Measurements from ENCODE around the gene ANO1.
"Not testable (repeated sequence)": the region's sequence is repeated elsewhere in the genome, so short reads cannot be mapped to it uniquely, and the experiment has no call there.

Gene ANO1

DNA sequence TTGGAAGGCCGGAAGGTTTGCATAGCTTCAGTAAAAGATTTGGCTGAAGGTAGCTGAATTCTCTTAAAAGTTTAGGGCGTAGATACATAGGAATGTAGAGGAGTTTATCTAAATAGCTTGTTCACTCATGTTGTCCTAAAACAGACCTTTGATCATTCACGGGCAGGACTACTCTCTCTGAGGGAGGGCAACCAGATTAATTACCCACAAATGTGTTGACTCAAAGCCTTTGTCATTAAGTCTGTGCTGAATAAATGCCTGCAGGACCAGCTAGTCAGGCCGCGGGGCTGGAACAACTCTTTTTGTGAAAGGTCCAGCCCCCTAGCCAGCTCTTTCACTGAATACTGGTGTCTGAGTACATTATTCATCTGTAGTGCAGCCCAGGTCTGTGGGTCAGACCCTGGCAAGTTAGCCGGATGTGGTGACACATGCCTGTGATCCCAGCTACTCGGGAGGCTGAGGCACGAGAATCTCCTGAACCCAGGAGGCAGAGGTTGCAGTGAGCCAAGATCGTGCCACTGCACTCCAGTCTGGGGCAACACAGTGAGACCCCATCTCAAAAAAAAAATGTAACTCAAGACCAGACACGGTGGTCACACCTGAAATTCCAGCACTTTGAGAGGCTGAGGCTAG, 122.2 kb downstream of the ANO1 start:
- DNase-seq, result no peak

DNA sequence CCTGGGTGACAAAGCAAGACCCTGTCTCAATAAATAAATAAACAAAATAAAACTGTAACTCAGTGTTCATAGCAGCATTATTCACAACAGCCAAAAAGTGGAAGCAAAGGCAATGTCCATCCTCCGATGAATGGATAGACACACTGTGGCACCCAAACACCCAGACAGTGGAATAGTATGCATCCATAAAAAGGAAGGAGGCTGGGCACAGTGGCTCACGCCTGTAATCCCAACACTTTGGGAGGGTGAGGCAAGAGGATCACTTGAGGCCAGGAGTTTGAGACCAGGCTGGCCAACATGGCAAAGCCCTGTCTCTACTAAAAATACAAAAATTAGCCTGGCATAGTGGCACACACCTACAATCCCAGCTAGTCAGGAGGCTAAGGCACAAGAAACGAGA, 122.9 kb downstream of the ANO1 start:
- not testable (repeated sequence) for DNase-seq

DNA sequence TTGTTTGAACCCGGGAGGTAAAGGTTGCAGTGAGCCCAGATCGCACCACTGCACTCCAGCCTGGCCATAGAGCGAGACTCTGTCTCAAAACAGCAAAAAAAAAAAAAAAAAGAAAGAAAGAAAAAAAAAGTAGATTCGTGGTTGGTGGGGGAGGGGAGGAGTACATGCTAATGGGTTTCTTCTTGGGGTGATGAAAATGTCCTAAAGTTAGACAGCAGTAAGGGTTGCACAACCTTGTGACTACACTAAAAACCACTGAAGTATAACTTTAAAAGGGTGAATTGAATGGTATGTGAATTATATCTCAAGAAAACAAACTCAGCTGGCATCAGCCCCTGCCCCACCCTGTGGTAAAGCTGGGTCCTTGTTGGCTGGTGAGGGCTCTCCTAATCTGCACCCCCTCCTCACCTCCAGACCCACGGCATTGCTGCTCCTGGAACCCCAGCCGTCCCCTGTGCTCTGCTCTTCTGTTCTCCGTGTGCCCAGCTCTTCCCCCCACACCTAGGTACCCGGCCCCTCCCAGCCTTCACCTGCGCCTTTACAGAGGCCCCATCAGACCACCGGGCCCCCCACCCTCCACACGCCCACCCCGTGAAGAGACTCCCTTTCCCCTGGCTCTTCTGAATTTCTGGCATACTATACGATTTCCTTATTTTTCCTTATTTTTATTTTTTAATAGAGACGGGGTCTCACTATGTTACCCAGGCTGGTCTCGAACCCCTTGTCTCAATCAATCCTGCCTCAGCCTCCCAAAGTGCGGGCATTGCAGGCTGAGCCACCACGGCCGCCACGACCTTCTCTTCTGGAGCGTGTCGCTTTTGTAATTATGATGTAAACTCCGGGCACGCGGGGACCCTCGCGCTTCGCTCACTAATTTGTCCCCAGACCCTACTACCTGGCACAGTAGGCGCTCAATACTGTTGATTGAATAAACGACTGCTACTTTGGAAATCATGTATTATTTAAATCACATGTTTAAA, 124.1 kb downstream of the ANO1 start:
- DNase-seq, result no peak

DNA sequence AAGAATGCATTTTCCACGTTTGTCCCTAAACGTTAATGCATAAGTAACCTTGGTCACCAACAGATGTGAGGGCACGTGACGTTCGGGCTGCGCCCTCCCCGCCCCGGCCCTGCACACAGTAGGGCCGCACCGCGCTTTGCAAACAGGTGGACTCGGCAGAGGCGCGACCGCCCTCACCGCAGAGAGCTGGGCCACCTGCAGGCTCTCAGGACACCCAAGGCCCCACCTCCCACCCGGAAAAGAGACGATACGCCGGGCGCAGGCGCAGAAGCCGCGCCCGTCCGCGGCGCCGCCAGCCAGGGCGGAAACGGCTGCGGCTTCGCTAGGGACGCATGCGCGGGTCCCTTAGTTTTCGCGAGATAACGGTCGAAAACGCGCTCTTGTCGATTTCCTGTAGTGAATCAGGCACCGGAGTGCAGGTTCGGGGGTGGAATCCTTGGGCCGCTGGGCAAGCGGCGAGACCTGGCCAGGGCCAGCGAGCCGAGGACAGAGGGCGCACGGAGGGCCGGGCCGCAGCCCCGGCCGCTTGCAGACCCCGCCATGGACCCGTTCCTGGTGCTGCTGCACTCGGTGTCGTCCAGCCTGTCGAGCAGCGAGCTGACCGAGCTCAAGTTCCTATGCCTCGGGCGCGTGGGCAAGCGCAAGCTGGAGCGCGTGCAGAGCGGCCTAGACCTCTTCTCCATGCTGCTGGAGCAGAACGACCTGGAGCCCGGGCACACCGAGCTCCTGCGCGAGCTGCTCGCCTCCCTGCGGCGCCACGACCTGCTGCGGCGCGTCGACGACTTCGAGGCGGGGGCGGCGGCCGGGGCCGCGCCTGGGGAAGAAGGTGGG, 125.0 kb downstream of the ANO1 start, which contains the start of gene FADD:
TSS of gene FADD (plus strand) at position 377 of the 831 bp plus-strand sequence. CDS start at position 541, 164 bp downstream.
- DNase-seq, result peak; percentile 92

DNA sequence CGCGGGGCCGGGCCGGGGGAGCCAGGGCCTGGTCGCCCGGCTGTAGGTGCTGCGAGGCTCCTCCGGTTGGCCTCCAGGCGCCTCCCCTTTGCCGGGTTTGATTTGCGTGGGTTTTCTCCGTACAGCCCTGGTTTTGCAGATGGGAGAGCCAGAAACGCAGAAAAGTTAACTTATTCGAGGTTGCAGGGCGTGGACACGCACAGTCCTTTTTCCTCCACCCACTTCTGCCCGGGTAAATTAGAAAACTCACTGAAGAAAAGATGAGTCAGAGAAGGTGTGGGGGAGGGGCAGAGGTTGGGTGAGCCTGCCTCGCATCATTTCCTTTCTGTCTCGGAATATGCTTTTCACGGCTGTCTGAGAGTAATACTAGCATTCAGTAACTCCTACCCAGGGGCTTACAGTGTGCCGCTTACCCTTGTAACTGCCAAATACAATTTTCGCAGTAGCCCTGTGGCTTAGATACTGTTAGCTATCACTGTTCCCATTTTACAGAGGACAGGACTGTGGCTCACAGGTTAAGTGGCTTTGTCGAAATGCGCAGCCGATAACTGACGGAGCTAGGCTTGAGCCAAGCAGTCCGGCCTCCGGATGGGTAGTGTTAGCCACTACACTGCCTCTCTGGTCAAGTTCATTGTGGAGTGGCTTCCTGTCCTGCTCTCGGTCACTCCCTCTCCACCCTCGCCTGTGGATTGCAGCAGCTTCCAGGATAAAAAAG, 125.8 kb downstream of the ANO1 start:
- DNase-seq, result no peak

DNA sequence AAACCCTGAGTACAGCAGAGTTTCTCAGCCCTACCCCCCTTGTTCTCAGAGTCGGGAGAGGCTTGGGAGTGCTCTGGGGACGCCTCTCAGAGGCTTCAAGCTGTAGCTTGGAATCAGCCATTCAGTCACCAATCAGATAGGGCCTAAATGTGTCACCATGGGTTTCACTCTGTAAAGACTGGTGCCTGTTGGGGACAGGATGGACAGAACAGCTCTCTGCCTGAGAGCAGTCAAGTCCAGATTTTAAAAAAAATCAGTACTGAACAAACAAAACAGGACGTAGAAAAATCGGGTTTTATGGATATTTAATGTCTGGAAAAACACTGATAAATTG, 126.3 kb downstream of the ANO1 start:
- no peak for DNase-seq

DNA sequence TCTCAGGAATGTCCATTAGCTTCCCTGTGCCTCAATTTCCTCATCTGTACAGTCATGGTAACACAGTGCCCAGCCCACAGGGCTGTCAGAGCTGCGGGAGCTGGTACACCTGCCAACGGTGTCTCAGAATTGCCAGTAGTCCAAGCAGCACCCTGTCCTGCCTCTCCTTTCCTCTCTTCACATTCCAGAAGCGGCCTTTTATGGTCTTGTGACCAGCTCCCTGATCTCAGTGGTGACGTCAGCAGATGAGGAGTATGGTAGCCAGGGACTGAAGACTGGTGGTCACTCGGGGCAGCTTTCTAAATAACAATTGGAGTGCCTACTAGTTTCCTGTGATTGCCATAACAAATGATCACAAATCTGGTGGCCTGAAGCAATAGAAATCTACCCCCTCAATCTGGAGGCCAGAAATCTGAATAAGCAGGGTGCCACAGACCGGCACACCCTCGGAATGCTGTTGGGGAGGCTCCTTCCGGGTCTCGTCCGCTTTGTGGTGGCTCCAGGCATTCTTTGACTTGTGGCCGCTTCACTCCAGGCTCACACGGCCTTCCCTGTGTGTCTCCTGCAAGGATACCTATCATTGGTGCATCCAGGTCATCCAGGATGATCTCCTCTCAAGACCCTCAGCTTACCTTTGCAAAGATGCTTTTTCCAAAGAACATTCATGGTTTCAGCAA, 127.1 kb downstream of the ANO1 start:
- DNase-seq, result no peak

DNA sequence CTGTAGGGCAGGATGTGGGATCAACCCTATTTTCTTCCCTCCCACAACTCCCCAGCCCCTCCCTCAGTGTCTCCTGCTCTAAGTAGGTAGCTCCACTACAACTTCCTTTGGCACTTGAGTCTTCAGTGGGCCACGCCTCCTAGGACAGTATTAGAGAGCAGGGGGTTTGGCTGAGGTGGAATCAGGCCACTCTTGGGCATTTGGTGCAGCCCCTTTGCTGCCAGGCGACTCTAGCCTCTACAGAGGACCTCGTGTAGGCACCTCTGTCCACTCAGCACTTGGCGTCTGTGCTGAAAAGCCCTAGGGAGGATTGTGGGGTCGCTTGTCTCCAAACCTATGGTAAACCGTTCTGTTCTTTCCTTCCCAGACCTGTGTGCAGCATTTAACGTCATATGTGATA, 127.6 kb downstream of the ANO1 start:
- DNase-seq, result no peak

DNA sequence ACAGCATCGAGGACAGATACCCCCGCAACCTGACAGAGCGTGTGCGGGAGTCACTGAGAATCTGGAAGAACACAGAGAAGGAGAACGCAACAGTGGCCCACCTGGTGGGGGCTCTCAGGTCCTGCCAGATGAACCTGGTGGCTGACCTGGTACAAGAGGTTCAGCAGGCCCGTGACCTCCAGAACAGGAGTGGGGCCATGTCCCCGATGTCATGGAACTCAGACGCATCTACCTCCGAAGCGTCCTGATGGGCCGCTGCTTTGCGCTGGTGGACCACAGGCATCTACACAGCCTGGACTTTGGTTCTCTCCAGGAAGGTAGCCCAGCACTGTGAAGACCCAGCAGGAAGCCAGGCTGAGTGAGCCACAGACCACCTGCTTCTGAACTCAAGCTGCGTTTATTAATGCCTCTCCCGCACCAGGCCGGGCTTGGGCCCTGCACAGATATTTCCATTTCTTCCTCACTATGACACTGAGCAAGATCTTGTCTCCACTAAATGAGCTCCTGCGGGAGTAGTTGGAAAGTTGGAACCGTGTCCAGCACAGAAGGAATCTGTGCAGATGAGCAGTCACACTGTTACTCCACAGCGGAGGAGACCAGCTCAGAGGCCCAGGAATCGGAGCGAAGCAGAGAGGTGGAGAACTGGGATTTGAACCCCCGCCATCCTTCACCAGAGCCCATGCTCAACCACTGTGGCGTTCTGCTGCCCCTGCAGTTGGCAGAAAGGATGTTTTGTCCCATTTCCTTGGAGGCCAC, 128.3 kb downstream of the ANO1 start:
- DNase-seq, result no peak

DNA sequence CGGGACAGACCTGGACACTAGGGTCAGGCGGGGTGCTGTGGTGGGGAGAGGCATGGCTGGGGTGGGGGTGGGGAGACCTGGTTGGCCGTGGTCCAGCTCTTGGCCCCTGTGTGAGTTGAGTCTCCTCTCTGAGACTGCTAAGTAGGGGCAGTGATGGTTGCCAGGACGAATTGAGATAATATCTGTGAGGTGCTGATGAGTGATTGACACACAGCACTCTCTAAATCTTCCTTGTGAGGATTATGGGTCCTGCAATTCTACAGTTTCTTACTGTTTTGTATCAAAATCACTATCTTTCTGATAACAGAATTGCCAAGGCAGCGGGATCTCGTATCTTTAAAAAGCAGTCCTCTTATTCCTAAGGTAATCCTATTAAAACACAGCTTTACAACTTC, 128.9 kb downstream of the ANO1 start:
- DNase-seq, result no peak

DNA sequence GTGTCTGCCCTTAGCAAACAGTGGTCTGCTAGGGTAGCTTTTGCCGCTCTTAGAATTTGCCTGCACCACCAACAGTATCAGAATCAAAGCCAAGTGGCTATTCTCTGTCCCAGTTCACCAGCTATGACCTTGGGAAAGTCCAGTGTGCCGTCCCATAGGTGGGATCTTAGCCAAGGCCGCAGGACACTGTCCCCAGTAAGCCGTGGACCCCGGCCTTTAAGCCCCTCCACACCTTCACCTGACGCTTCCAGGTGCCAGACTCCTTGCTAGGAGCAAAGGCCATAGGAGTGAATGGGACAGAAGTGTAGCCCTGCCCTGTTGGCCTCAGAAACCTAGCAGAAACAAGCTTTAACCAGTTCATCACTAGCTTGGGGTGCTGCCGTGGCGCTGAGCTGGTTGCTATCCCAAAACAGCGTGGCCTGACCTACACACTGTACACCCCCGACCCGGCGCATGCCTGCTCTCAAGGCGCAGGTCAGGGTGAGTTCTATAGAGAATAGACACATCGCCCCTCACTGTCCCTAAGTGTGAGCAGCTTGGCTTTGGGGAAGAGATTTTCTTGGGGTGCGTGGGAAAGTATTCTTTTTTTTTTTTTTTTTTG, 129.5 kb downstream of the ANO1 start:
- no peak for DNase-seq

DNA sequence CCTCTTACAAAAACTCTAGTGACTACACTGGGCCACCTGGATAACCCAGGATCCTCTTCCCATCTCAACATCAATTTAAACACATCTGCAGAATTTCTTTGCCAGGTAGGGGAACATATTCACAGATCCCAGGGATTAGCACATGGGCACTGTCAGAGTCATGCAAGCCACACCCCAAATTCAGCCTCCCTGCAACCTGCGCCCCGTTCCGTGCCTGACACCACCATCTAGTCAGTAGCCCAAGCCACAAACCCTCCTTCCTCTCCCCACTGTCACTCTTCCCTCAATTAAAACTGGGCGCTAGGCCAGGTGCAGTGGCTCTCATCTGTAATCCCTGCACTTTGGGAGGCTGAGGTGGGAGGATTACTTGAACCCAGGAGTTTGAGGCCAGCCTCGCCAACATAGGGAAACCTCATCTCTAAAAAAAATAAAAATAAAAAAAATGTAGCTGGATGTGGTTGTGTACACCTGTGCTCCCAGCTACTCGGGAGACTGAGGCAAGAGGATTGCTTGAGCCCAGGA, 131.3 kb downstream of the ANO1 start:
- DNase-seq, result no peak

DNA sequence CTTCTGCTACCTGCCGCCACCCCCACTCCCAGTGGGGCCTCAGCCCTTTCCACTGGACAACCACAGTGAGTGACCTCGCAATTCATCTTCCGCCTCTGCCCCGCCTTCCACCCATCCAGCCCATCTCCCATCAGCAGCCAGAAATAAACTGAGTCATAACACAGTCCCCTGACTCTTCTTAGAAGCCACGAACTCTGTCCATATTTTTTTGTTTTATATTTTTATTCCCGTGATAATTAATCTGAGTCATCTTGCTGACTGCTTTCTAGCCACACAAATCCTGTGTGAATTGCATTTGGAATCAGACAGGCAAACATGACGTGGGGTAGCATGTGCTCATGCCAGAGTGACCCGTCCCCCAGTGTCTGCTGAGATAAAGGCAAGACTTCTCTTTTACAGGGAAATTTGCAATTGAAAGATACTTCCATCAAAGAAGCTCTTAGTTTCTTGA, 132.0 kb downstream of the ANO1 start:
- no peak for DNase-seq

DNA sequence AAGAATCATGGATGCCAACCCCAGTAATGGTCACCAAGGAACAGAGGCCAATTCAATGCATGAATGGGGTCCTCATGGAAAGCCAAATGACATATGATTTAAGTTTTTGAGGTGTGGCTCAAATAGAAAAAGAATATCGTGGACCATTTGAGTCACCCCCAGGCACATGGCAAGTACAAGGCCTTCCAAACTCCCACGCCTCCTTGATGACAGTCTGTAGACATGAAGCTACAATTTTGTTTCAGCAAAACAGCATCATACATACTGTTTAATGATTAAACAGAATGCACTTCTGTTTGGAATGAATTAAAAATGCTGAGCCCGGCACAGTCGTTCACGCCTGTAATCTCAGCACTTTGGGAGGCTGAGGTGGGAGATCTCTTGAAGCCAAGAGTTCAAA, 132.4 kb downstream of the ANO1 start:
- no peak for DNase-seq

DNA sequence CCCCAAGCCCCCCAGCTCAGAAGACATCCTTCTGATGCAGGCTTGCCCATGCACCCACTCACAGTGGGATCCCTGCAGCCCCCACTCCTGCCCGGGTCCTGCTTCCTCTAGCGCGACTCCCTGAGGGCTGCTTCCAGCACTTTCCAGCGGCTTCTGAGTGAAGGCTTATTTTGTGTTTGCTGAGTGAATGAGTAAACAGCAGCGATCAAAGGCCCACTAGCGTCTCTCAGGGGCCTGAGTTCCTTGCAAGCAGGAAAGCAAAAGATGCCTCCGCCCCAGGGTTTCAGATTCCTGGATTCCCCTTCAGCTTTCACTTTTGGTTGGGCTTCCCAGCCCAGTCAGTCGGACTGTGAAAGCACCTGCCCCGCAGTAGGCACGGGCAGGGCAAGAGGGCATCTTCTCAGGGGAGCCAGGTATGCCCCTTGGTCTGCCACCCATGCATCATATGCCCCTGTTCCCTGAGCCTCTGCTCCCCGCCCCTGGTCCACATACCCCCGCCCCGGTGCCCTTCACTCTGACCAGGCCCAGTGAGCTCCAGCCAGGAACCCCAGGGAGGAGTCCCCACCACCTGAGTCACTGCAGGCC, 134.2 kb downstream of the ANO1 start:
- DNase-seq, result no peak

DNA sequence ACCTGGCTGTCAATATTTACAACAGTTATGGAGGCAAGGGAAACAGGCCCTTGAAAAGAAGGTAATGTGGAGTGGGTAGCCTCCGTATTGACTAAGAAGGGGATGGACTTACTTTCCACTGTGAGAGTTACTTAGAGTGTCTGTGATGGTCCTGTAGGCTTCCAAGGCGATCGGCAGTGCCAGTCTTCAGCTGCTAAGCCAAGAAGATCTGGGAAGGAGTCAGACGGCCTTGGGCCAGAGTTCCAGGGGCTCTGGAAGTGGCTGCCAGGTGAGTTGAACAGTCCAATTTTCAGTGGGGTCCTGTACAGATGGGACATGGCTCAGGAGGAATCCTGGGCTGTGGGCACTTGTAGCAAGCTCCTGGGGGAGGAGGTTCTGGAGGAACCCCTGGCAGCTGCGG, 139.3 kb downstream of the ANO1 start:
- not testable (repeated sequence) for DNase-seq

DNA sequence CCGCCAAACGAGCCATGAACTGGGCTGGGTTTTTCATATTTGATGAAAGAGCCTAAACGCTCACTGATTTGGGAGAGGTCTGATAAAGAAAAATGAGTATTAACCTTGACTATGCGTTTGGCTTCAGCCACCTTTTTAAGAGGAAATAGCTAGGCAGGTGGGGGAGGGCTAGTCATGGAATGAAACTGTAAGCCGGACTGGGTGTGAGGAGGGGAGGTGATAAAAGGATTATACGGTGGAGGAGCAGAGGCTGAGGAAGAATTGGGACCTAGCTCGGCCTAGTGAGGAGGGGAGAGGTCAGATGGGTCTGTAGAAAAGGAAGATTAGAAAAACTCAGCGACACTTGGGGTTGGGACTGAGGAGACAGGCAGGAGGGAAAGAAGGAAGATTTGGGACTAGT, 140.0 kb downstream of the ANO1 start:
- not testable (repeated sequence) for DNase-seq

DNA sequence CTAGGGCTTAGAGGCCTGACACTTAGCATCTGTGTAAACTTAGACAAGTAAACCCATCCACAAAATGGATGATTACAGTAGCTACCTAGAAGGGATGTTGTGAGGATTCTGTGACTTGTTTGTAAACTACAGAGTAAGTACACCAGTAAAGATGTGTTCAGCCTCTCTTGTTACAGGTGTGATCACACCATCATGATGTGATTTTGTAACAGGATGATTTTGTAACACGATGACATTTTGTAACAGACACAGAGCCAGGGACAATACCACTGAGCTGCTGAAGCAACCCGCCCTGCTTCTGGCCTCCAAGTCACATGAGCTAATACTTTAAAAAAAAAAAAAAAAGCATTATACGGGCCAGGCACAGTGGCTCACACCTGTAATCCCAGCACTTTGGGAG, 142.0 kb downstream of the ANO1 start:
- DNase-seq, result no peak

DNA sequence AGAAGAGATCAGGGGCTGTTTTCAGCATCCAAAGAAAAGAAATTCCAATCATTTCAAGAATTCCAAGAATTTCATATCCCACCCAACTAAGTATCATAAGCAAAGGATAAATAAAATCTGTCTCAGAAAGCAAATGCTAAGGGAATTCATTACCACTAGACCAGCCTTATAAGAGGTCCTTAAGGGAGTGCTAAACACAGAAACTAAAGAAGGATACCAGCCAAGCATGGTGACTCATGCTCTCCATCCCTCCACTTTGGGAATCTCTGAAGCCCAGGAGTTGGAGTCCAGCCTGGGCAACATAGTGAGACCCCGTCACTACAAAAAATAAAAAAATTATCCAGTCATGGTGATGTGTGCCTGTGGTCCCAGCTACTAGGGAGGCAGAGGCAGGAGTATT, 142.8 kb downstream of the ANO1 start:
- no peak for DNase-seq

DNA sequence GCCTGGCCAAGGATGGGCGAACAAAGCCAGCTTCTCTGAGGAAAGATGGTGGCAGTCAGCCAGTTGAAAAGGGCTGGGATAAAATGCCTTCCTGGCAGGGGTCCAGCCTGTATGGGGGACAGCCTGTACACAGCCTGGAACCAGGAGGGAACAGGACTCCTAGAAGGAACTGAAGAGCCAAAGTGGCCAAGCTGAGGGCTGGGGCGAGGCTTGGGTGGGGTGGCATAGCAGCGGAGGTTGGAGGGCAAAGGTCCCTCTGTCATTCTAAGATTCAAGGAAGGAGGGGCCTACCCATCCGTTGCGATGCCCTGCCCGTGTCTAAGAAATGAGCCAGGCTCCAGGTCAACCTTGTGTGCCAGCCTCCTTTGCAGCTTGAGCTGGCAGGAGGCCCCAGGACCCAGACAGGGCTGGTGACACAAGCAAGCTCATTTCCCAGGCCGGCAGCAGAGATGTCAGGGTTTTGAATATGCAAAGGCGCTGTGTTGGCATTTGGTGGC, 147.6 kb downstream of the ANO1 start:
- DNase-seq, result no peak

Data from NCI-H1436 (cell line).